Activated T-helper 17 cell treated with anti-CD3 and anti-CD28 coated beads, Interleukin-2, amount 50 U/mL, for 72 hours (primary cell): ENCODE measurements around the gene BBOF1. TPM values are rescaled to one million over a fixed set of nuclear protein-coding genes. Genes with fewer than 3 reads are reported as not detected.
"Not testable (repeated sequence)": the region's sequence is repeated elsewhere in the genome, so short reads cannot be mapped to it uniquely, and the experiment has no call there.

Experiments
- ATAC-seq: fragments of 150-1000 bp; cut with Tn5 transposase; replicated peaks from 2 replicates; pipeline ENCODE4 v1.10.0; 2021; ENCODE audit warnings: mild to moderate bottlenecking, moderate library complexity
- H3K27ac Mint-ChIP-seq: one replicate; pipeline ENCODE4 v1.8.0; 2022; ENCODE audit warnings: mixed read lengths
- H3K27me3 Mint-ChIP-seq: one replicate; pipeline ENCODE4 v1.8.0; 2022; ENCODE audit warnings: mixed read lengths
- H3K36me3 Mint-ChIP-seq: one replicate; pipeline ENCODE4 v1.8.0; 2022; ENCODE audit warnings: low read depth, mild to moderate bottlenecking, mixed read lengths
- H3K4me1 Mint-ChIP-seq: one replicate; pipeline ENCODE4 v1.8.0; 2022; ENCODE audit warnings: mixed read lengths
- H3K4me3 Mint-ChIP-seq: one replicate; pipeline ENCODE4 v1.8.0; 2022; ENCODE audit warnings: mild to moderate bottlenecking, mixed read lengths
- H3K9me3 Mint-ChIP-seq: one replicate; pipeline ENCODE4 v1.8.0; 2022; ENCODE audit warnings: mixed read lengths
- total RNA-seq, 2 donors: library from RNA; stranded (reverse); gene quantifications; one replicate each; pipeline ENCODE4 v1.2.3, GENCODE V29; 2022

The BBOF1 gene, protein sequence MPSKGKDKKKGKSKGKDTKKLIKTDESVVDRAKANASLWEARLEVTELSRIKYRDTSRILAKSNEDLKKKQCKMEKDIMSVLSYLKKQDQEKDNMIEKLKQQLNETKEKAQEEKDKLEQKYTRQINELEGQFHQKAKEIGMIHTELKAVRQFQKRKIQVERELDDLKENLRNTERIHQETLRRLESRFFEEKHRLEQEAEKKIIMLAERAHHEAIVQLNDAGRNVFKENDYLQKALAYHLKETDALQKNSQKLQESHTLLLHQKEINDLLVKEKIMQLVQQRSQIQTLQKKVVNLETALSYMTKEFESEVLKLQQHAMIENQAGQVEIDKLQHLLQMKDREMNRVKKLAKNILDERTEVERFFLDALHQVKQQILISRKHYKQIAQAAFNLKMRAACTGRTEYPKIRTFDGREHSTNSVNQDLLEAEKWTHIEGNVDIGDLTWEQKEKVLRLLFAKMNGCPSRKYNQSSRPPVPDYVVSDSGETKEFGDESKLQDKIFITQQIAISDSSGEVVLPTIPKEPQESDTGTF
- total RNA-seq, result 1 to 10 TPM in 1 of 2 donors, under 1 TPM in 1; 0.91 to 1.2 TPM

DNA sequence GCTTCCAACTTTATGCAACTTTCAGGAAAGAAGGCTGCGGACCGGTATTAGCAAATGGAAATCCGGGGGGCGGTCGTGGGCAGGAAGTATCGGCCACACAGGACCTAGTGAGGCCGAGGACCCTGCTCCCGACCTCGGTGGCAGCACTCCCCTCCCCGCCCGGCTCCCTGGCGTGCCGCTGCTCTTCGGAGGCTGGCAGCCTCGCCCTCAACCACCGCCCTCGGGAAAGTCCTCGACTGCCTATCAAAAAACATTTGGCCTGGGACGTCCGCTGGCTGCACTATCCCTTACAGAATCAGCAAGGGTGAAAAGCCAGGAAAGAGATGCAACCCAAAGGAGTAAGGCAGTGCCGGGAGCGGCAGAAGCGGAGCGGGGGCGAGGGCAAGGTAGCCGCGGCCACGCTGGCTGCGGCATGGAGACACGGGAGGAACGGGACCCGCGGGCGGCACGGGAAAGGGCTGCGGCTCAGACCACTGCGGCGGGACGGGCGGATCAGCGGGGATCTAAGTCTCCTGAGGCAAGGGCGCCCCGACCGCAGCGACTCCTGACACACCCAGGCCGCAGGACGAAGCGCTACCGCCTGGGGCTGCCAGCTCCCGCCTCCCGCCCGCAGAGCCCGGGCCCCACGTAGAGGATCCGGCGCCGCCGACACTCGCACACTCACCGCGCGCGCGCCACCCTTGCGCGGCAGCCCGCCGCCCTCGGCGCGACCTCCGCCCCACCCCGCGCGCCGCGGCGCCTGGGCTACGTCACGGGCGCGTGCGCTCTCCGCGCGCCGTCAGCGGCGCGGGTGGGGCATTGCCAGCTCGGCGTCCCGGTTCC, at the start of gene BBOF1, which contains the start of gene ENTPD5:
TSS of gene BBOF1 (plus strand) at position 764 of the 822 bp plus-strand sequence. CDS start 130 bp downstream, outside the sequence.
TSS of gene ENTPD5 (minus strand) at position 703 of the 822 bp plus-strand sequence. CDS start 31,186 bp downstream, outside the sequence.
- Mint-ChIP-seq H3K36me3 (peaks cover 1% of the 10 kb centered on the region), H3K9me3 (no peaks in the 10 kb centered on the region), H3K27ac (peak within 1 kb of the TSS; percentile 95), H3K4me1 (peaks cover 7% of the 10 kb centered on the region), H3K27me3 (no peaks in the 10 kb centered on the region), H3K4me3 (peak within 1 kb of the TSS; percentile 96)
- ATAC-seq, result peak; percentile 94

DNA sequence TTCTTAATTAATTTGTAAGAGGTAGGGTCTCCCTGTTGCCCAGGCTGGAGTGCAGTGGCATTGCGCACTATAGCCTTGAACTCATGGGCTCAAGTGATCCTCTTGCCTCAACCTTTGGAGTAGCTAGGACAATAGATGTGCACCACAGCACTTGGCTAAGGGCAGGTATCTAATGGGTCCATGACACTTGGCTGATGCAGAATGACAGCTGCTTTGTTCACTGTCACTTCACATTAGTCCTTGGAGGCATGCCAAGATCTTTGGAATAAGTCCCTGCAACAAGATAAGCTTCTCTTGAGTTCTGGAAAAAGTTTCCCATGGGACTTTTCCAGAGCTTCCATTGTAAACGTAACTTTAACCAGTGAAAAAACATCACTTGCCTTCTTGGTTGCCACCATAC, 45.7 kb upstream of the BBOF1 start:
- Mint-ChIP-seq H3K36me3 (peaks cover 35% of the 10 kb centered on the region), H3K4me1 (no peaks in the 10 kb centered on the region), H3K4me3 (no peak overlapping the region), H3K27ac (no peak overlapping the region), H3K27me3 (no peaks in the 10 kb centered on the region), H3K9me3 (no peaks in the 10 kb centered on the region)
- no peak for ATAC-seq

DNA sequence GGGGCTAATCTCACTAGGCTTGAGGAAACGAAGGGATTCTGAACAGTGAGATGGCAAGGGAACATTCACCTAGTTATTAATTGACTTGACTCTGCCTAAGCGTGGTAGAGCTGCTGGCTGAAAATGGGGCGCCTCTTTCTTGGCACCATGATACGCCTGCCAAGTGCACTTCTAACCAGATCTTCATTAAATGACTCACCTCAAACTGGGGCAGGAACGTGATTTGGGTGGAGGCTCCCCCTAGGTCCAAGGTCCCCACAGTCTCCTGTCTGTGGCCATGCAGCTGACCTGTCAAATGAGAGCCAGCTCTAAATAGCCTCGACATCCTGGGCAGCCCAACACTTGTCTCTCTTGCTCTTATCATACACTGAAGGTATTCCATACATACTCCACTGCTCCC, 43.0 kb upstream of the BBOF1 start:
- Mint-ChIP-seq H3K27me3 (no peaks in the 10 kb centered on the region), H3K36me3 (peaks cover 17% of the 10 kb centered on the region), H3K27ac (no peak overlapping the region), H3K4me1 (no peaks in the 10 kb centered on the region), H3K4me3 (no peak overlapping the region), H3K9me3 (no peaks in the 10 kb centered on the region)
- ATAC-seq, result no peak

DNA sequence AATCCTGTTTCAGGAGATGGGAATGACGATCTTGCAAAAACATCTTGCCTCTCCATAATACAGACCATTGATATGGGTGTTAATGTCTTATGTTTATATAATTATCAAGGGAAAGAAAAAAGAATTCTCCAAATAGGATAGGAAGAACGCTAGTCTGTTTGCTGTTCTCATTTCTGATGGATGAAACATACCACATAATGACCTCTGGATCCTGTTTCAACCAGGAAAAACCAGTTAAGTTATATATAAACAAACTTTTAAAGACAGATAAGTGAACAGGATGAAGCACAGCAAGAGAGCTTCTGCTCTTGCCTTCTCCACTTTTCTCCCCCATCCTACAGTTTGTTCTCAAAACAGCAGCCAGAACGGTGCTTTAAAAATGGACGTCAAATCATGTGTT, 41.3 kb upstream of the BBOF1 start:
- no peaks in the 10 kb centered on the region for H3K4me1 Mint-ChIP-seq
- no peak overlapping the region for H3K27ac Mint-ChIP-seq
- no peaks in the 10 kb centered on the region for H3K9me3 Mint-ChIP-seq
- H3K27me3 Mint-ChIP-seq, result no peaks in the 10 kb centered on the region
- H3K4me3 Mint-ChIP-seq, result no peak overlapping the region
- ATAC-seq, result no peak
- H3K36me3 Mint-ChIP-seq, result peaks cover 8% of the 10 kb centered on the region

DNA sequence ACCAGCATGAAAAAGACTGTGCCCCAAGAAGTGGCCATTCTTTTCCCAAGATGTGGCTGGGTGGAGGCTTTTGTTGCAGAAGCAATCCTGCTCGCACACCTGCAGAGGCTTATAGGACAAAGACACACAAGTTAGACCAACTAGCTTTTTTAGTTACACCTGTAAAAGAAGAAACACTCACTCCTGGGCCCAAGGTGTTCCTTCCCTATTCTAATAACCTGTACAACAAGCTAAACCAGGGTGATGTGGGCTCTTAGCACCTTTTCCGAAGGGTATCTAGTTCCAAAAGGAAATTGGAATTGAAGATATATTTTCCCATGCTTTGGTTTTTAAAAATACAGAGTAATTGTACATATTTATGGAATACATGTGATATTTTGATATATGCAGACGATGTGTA, 31.1 kb upstream of the BBOF1 start:
- Mint-ChIP-seq H3K4me1 (no peaks in the 10 kb centered on the region), H3K36me3 (peaks cover 28% of the 10 kb centered on the region), H3K27ac (no peak overlapping the region), H3K4me3 (no peak overlapping the region), H3K27me3 (no peaks in the 10 kb centered on the region), H3K9me3 (no peaks in the 10 kb centered on the region)
- ATAC-seq, result no peak

DNA sequence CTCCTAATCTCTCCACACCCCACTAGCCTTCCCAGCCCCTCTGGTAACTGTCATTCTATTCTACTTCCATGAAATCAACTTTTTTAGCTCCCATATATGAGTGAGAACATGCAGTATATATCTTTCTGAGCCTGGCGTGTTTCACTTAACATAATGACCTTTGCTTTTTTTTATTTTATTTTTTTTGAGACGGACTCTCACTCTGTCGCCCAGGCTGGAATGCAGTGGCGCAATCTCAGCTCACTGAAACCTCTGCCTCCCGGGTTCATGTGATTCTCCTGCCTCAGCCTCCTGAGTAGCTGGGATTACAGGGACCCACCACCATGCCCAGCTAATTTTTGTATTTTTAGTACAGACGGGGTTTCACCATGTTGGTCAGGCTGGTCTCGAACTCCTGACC, 30.5 kb upstream of the BBOF1 start:
- not testable (repeated sequence) for H3K27ac Mint-ChIP-seq, H3K9me3 Mint-ChIP-seq, H3K4me1 Mint-ChIP-seq, H3K27me3 Mint-ChIP-seq, H3K4me3 Mint-ChIP-seq, ATAC-seq
- peaks cover 28% of the 10 kb centered on the region for H3K36me3 Mint-ChIP-seq

DNA sequence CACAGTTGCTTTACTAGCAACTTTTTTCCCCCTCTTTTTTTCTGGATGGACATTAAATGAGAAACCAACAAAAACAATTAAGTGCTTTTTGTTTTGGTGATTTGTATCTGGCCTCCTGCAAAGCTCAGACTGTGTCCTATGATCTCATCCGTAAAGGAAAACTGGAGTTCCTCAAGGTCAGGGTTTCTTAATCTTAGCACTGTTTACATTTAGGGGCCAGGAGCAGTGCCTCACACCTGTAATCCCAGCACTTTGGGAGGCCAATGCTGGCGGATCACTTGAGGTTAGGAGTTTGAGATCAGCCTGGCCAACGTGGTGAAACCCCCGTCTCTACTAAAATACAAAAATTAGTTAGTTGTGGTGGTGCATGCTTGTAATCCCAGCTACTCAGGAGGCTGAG, 28.1 kb upstream of the BBOF1 start:
- Mint-ChIP-seq H3K27me3 (no peaks in the 10 kb centered on the region), H3K4me1 (no peaks in the 10 kb centered on the region), H3K36me3 (peaks cover 17% of the 10 kb centered on the region), H3K4me3 (no peak overlapping the region), H3K9me3 (no peaks in the 10 kb centered on the region), H3K27ac (no peak overlapping the region)
- no peak for ATAC-seq

DNA sequence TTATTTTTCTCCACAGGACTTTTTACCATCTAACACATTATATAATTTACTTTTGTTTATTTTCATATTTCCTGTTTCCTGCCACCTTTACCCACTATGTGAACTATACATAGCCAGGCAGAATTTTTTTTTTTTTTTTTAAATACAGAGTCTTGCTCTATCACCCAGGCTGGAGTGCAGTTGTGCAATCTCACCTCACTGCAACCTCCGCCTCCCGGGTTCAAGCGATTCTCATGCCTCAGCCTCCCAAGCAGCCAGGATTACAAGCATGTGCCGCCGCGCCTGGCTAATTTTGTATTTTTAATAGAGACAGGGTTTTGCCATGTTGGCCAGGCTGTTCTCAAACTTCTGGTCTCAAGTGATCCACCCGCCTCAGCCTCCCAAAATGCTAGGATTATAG, 24.2 kb upstream of the BBOF1 start:
- H3K27ac Mint-ChIP-seq, ATAC-seq, H3K4me1 Mint-ChIP-seq, H3K4me3 Mint-ChIP-seq, H3K27me3 Mint-ChIP-seq, H3K9me3 Mint-ChIP-seq: not testable (repeated sequence)
- H3K36me3 Mint-ChIP-seq, result peaks cover 12% of the 10 kb centered on the region

DNA sequence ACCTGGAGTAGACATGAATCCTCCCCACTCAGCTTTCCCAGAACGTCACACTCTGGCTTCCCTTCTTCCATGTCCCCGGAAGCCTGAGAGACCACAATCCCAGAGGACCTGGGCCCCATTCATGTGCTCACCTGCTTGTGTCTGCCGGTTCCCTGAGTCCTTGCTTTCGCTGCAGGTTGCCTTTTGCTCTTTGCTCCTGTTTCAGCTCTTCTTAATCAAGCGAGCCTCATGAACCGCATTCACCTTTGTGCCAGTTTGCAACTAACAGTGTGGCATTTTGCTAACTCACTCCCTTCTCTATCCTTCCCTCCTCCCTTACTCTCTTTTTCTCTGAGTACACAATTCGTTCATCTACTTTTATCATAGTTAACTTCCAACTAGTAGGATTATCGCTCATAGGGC, 23.2 kb upstream of the BBOF1 start:
- peaks cover 12% of the 10 kb centered on the region for H3K36me3 Mint-ChIP-seq
- ATAC-seq, result no peak
- no peaks in the 10 kb centered on the region for H3K4me1 Mint-ChIP-seq
- H3K9me3 Mint-ChIP-seq, result no peaks in the 10 kb centered on the region
- no peak overlapping the region for H3K27ac Mint-ChIP-seq
- H3K4me3 Mint-ChIP-seq, result no peak overlapping the region
- H3K27me3 Mint-ChIP-seq, result no peaks in the 10 kb centered on the region

DNA sequence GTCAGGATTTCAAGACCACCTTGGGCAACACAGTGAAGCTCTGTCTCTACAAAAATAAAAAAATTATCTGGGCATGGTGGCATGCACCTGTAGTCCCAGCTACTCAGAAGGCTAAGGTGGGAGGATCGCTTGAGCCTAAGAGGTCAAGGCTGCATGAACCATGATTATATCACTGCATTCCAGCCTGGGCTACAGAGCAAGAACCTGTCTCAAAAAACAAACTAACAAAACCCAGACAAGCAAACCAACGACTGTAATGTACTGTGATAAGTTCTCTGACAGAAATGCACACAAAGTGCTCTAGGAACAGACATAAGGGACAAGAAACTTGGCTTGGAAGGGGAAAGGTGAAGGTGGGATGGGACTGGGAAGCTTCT, 22.4 kb upstream of the BBOF1 start:
- Mint-ChIP-seq H3K27ac (no peak overlapping the region), H3K4me3 (no peak overlapping the region), H3K36me3 (peaks cover 12% of the 10 kb centered on the region), H3K9me3 (no peaks in the 10 kb centered on the region), H3K4me1 (no peaks in the 10 kb centered on the region), H3K27me3 (no peaks in the 10 kb centered on the region)
- no peak for ATAC-seq

DNA sequence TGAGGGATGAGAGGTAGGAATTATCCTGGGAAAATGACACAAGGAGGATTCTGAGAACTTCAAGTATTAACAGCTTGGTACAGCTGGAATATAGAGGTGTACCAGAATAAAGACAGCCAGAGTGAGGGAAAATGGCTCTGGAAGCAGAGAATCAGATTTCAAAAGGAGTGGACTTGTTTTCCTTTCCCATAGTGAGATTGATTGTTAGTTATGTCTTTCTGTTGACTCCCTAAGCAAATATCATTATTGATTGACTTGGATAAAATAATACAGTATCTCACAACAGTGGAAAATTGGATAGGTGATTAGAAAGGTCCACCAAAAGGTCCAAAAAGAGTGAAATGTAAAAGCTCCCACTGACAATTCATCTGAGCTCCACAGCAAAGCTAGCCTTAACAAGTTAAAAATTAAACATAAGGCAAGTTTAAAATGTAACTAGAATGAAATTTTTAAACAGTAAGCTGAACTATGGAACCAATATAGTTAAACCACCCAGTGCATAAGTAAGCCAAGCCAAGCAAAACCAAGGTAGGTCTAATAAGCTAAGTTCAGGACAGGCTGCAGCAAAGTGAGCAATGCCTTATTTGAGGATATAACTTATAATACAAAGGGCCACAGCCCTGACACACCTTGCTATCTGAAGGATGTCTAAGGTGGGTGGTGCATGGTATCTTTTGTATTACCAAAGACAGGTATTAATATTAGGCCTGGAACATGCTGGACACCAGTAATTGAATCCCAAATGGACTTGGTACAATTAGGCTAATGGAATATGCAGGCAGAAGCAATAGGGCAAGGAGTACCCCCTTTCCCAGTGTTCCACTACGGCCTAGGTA, 21.8 kb upstream of the BBOF1 start:
- H3K36me3 Mint-ChIP-seq, result peaks cover 12% of the 10 kb centered on the region
- no peak overlapping the region for H3K4me3 Mint-ChIP-seq
- H3K4me1 Mint-ChIP-seq, result no peaks in the 10 kb centered on the region
- no peaks in the 10 kb centered on the region for H3K9me3 Mint-ChIP-seq
- no peak for ATAC-seq
- H3K27me3 Mint-ChIP-seq, result no peaks in the 10 kb centered on the region
- H3K27ac Mint-ChIP-seq, result no peak overlapping the region

DNA sequence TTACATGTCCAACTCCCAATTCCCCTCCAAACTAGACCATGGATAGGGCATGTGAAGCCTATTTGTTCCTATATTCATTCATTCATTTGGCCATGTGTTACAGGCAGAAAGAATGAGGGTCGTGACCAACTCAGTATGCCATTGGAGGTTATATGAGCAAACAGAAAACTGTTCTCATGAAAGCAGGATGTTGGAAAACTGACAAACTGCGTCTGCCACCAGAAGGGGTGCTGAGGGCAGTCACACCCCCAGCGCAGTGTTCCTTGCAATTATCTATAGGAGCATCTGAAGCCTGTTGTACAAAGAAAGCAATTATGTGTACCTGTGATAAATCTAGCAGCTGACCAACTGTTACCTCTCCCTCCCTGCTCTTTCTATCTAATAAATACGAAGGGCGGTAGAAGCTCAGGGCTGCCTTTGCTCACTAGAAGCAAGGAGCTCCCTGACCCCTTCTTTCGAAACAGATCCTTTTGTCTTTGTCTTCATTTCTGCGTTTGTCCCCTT, 21.2 kb upstream of the BBOF1 start:
- Mint-ChIP-seq H3K4me3 (no peak overlapping the region), H3K9me3 (no peaks in the 10 kb centered on the region), H3K4me1 (no peaks in the 10 kb centered on the region), H3K36me3 (peaks cover 13% of the 10 kb centered on the region), H3K27ac (no peak overlapping the region), H3K27me3 (no peaks in the 10 kb centered on the region)
- no peak for ATAC-seq

DNA sequence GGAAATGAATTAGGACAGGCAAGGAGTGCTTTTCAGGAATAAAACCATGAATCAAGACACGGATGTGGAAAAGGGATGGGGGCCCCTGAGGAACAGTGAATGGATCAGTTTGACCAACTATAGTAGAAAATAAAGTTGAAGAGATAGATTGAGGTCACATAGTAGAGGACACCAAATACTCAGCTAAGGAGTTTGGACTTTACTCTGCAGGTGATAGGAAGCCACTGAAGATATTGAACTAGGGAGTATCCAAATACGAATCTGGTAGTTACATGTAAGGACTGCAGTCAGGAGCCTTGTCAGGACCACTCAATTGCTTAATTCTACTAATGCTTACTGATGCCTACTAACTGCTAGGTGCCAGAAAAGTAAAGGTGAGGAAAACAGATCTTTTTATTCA, 20.4 kb upstream of the BBOF1 start:
- Mint-ChIP-seq H3K27ac (no peak overlapping the region), H3K4me3 (no peak overlapping the region), H3K36me3 (peaks cover 19% of the 10 kb centered on the region), H3K4me1 (no peaks in the 10 kb centered on the region), H3K27me3 (no peaks in the 10 kb centered on the region), H3K9me3 (no peaks in the 10 kb centered on the region)
- no peak for ATAC-seq

DNA sequence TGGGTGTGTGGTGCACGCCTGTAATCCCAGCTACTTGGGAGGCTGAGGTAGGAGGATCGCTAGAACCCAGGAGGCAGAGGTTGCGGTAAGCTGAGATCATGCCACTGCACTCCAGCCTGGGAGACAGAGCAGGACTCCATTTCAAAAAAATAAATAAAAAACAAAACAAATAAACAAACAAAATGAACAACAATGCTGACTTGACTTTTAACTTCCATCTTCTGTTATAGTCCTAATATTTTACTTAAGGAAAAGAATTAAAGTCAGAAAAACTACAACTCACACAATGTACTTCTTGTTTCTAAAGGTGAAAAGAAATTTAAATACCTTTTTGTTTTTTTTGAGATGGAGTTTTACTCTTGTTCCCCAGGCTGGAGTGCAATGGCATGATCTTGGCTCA, 13.5 kb upstream of the BBOF1 start:
- H3K36me3 Mint-ChIP-seq, result peaks cover 30% of the 10 kb centered on the region
- not testable (repeated sequence) for H3K27me3 Mint-ChIP-seq, ATAC-seq, H3K9me3 Mint-ChIP-seq, H3K4me1 Mint-ChIP-seq, H3K4me3 Mint-ChIP-seq, H3K27ac Mint-ChIP-seq
